ENCODE measurements around the gene NBPF1. TPM values are rescaled to one million over a fixed set of nuclear protein-coding genes. Genes with fewer than 3 reads are reported as not detected.
"Not testable (repeated sequence)": the region's sequence is repeated elsewhere in the genome, so short reads cannot be mapped to it uniquely, and the experiment has no call there.

The NBPF1 gene
- total RNA-seq, 2 donors from 2014 or later = 29.9 to 58.6 TPM

DNA sequence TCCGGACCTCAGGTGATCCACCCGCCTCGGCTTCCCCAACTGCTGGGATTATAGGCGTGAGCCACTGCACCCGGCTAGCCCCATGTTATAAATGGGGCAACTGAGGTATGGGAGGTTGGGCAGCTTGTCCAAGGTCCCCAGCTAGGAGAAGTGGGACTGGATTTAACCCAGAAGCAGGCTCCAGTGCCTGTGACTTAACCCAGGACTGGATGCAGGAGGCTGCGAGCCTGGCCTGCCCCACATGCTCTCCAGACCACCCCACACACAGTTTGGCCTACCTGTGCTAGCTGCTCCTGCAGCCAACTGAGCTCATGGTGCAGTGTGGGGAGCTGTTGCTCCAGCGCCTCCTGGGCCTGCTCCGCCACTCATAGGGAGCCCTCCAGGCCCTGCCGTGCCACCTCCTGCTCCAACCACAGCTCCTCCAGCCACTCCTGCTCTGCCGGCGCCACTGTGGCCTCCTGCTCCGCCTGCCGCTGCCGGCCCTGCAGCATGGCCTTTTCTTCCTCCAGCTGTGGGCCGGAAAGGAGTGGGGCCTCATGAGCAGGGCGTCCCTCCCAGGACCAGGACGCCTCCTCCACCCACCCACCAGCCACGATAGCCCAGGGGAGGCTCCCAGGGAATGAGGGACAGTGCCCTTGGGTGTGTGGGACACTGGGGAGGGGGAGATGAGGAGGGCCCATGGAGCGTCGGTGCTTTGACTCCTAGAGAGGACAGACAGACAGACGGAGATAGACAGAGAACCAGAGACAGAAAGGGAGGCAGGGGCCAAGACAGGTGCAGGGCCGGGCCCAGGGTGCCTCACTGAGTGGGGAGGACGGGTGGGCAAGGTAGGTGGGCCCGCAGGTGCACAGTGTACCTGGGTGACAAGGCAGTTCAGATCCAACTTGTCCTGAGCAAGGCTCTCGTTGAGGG is 12.4 kb upstream of the NBPF1 start:
- DNase-seq (ENCODE audit: low spot score) = no peak
- WGBS = 89% methylated on average over 25 of the region's 25 CpGs
- H3K4me1 ChIP-seq (replicated peaks) = peaks cover 4% of the 10 kb centered on the region

GRCh38 chr1:16623812-16624719 is 10.7 kb upstream of the NBPF1 start:
- H3K36me3 ChIP-seq = peaks cover 14 to 18% of the 10 kb centered on the region in 2 donors

More for the DNA sequence above, 12.4 kb upstream of the NBPF1 start:
- Histone ChIP-seq H3K27me3 (replicated peaks; ENCODE audit: insufficient read depth) (no peaks in the 10 kb centered on the region), H3K4me3 (no peak overlapping the region), H3K27ac (no peak overlapping the region), H3K9me3 (no peaks in the 10 kb centered on the region), H3K36me3 (peaks cover 15 to 20% of the 10 kb centered on the region in 2 donors)
- intact Hi-C loops (cut with DNase I) = no loop called here
- TF ChIP-seq POLR2AphosphoS5 (IDR thresholded peaks at IDR 0.05) (no peak), POLR2A (IDR thresholded peaks at IDR 0.05) (no peak)
- TF ChIP-seq, protein P1, sequence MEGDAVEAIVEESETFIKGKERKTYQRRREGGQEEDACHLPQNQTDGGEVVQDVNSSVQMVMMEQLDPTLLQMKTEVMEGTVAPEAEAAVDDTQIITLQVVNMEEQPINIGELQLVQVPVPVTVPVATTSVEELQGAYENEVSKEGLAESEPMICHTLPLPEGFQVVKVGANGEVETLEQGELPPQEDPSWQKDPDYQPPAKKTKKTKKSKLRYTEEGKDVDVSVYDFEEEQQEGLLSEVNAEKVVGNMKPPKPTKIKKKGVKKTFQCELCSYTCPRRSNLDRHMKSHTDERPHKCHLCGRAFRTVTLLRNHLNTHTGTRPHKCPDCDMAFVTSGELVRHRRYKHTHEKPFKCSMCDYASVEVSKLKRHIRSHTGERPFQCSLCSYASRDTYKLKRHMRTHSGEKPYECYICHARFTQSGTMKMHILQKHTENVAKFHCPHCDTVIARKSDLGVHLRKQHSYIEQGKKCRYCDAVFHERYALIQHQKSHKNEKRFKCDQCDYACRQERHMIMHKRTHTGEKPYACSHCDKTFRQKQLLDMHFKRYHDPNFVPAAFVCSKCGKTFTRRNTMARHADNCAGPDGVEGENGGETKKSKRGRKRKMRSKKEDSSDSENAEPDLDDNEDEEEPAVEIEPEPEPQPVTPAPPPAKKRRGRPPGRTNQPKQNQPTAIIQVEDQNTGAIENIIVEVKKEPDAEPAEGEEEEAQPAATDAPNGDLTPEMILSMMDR (IDR thresholded peaks at IDR 0.05) = no peak

GRCh38 chr1:16623337-16623736 is 10.0 kb upstream of the NBPF1 start:
- intact Hi-C loops (cut with DNase I); H3K4me1 ChIP-seq (replicated peaks); H3K9me3 ChIP-seq; H3K27me3 ChIP-seq (replicated peaks; ENCODE audit: insufficient read depth); H3K4me3 ChIP-seq; DNase-seq (ENCODE audit: low spot score): not testable (repeated sequence)
- 54% methylated on average over 7 of the region's 7 CpGs for WGBS
- Histone ChIP-seq H3K27ac (peak overlapping the region in 1 of 2 donors; percentile 5), H3K36me3 (peaks cover 12% of the 10 kb centered on the region in 2 donors)

More at GRCh38 chr1:16623812-16624719, 10.7 kb upstream of the NBPF1 start:
- H3K4me1 ChIP-seq (replicated peaks); H3K9me3 ChIP-seq; H3K4me3 ChIP-seq; intact Hi-C loops (cut with DNase I); H3K27me3 ChIP-seq (replicated peaks; ENCODE audit: insufficient read depth): not testable (repeated sequence)
- peak; percentile 74 for DNase-seq (ENCODE audit: low spot score)
- peak; percentile 54 for TF ChIP-seq POLR2AphosphoS5 (IDR thresholded peaks at IDR 0.05)
- WGBS = 62% methylated on average over 27 of the region's 27 CpGs
- peak overlapping the region in 1 of 2 donors; percentile 5 for H3K27ac ChIP-seq

- H3K9me3 ChIP-seq; H3K4me1 ChIP-seq (replicated peaks); H3K36me3 ChIP-seq; H3K27ac ChIP-seq; DNase-seq (ENCODE audit: low spot score); H3K4me3 ChIP-seq; H3K27me3 ChIP-seq (replicated peaks; ENCODE audit: insufficient read depth): not testable (repeated sequence)
- 89% methylated on average over 9 of the region's 9 CpGs for WGBS
- intact Hi-C loops (cut with DNase I) = loop anchor here (1.0 kb wide), 1 partner anchor 325 kb away; no protein-coding TSS in a partner anchor
Measured at GRCh38 chr1:16621681-16622315, 8.4 kb upstream of the NBPF1 start.

- H3K27me3 ChIP-seq (replicated peaks; ENCODE audit: insufficient read depth) = no peaks in the 10 kb centered on the region
- peaks cover 6 to 8% of the 10 kb centered on the region in 2 donors for H3K36me3 ChIP-seq
- TF ChIP-seq, protein P1 (IDR thresholded peaks at IDR 0.05) = peak in 1 of 4 experiments; percentile 34
- no peak for TF ChIP-seq POLR2A (IDR thresholded peaks at IDR 0.05)
- no peak for TF ChIP-seq POLR2AphosphoS5 (IDR thresholded peaks at IDR 0.05)
- peaks cover 4% of the 10 kb centered on the region for H3K4me1 ChIP-seq (replicated peaks)
- H3K9me3 ChIP-seq = no peaks in the 10 kb centered on the region
- H3K27ac ChIP-seq = no peak overlapping the region
- 95% methylated on average over 2 of the region's 2 CpGs for WGBS
- no peak overlapping the region for H3K4me3 ChIP-seq
- intact Hi-C loops (cut with DNase I) = no loop called here
- DNase-seq (ENCODE audit: low spot score) = no peak
Measured at GRCh38 chr1:16621300-16621658, 7.9 kb upstream of the NBPF1 start.

DNA sequence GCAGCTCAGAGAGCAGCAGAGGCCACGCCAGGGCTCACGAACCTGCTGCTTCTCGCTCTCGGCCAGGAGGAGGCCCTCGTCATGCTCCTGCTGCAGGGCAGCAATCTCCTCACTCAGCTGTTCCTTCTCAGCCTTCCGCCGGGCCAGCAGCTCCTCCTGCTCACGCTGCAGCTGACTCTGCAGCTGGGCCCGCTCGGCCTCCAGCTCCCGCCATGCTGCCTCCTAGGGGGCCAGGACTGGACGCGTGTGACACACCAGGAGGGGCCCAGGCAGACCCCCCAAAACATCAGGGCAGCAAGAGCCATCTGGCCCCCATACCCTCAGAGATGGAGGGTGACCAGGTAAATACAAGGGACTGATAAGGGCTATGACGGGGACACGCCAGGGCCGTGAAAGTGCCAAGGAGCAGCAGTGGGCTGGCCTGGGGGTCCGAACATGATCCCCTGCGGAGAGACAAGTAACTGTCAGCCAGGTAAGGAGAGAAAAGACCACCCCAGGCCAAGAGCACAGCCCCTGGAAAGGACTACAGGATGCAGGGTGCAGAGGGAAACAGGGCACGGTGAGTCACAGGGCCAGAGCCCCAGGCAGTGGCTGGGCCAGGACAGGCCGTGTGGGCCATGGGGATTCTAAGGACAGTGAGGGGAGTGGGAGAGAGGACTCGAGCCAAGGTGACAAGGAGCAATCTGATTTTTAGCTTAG is 6.6 kb upstream of the NBPF1 start:
- H3K4me1 ChIP-seq (replicated peaks); intact Hi-C loops (cut with DNase I); H3K27me3 ChIP-seq (replicated peaks; ENCODE audit: insufficient read depth); H3K36me3 ChIP-seq; H3K9me3 ChIP-seq; H3K27ac ChIP-seq; DNase-seq (ENCODE audit: low spot score); H3K4me3 ChIP-seq: not testable (repeated sequence)
- WGBS = 87% methylated on average over 21 of the region's 21 CpGs
